HepG2 (cell line): ENCODE data around the gene ZC3H12A. TPM values are rescaled to one million over a fixed set of nuclear protein-coding genes. Genes with fewer than 3 reads are reported as not detected.

Experiments
- CEBPB ChIP-seq: IDR thresholded peaks from 2 replicates; pipeline ENCODE4 v1.6.1; 2011; ENCODE audit warnings: low read depth, low read length, improper control_type of control experiment, borderline replicate concordance
- DZIP1 ChIP-seq: sonication (generic); formaldehyde crosslinking; IDR thresholded peaks from 2 replicates; pipeline ENCODE4 v1.5.0; 2020; ENCODE audit warnings: mild to moderate bottlenecking, missing genetic modification reagents
- FOXP4 ChIP-seq: sonication (generic); formaldehyde crosslinking; IDR thresholded peaks from 2 replicates; pipeline ENCODE4 v1.4.0; 2020; ENCODE audit warnings: missing genetic modification reagents
- HIVEP1 ChIP-seq: sonication (generic); formaldehyde crosslinking; IDR thresholded peaks from 2 replicates; pipeline ENCODE4 v1.4.0; 2020; ENCODE audit warnings: mild to moderate bottlenecking, missing genetic modification reagents
- KLF12 ChIP-seq: sonication (generic); formaldehyde crosslinking; IDR thresholded peaks from 2 replicates; pipeline ENCODE4 v1.4.0; 2020; ENCODE audit warnings: missing genetic modification reagents, borderline replicate concordance
- MEIS2 ChIP-seq: sonication (generic); formaldehyde crosslinking; IDR thresholded peaks from 2 replicates; pipeline ENCODE4 v1.9.0; 2021; ENCODE audit warnings: mild to moderate bottlenecking, missing genetic modification reagents
- PAXIP1 ChIP-seq: sonication (generic); formaldehyde crosslinking; conservative IDR thresholded peaks from 2 replicates; pipeline ENCODE4 v1.4.0; 2020; ENCODE audit warnings: mild to moderate bottlenecking, missing genetic modification reagents, moderate library complexity
- SAFB2 ChIP-seq: sonication (generic); formaldehyde crosslinking; IDR thresholded peaks from 2 replicates; pipeline ENCODE4 v1.5.1; 2020; ENCODE audit warnings: missing genetic modification reagents, low read depth, mild to moderate bottlenecking, borderline replicate concordance
- TCF7 ChIP-seq: sonication (generic); IDR thresholded peaks from 2 replicates; pipeline ENCODE4 v1.6.1; 2016; ENCODE audit warnings: antibody characterized with exemption, low read depth
- THAP11 ChIP-seq: IDR thresholded peaks from 2 replicates; pipeline ENCODE4 v1.6.1; 2016; ENCODE audit warnings: missing biosample characterization, missing genetic modification reagents
- ZNF142 ChIP-seq: sonication (generic); formaldehyde crosslinking; IDR thresholded peaks from 2 replicates; pipeline ENCODE4 v1.4.0; 2020; ENCODE audit warnings: missing genetic modification reagents
- ZNF557 ChIP-seq: sonication (generic); formaldehyde crosslinking; IDR thresholded peaks from 2 replicates; pipeline ENCODE4 v1.4.0; 2020; ENCODE audit warnings: missing genetic modification reagents
- ZNF782 ChIP-seq: sonication (generic); formaldehyde crosslinking; IDR thresholded peaks from 2 replicates; pipeline ENCODE4 v1.4.0; 2020; ENCODE audit warnings: missing genetic modification reagents, mild to moderate bottlenecking, borderline replicate concordance
- ZSCAN9 ChIP-seq: IDR thresholded peaks from 2 replicates; pipeline ENCODE4 v1.6.1; 2016; ENCODE audit warnings: borderline replicate concordance
- polyA plus RNA-seq, 8 experiments: library from polyadenylated mRNA; depleted of rRNA in 3 of 8; stranded (reverse) in 7 of 8; unstranded in 1 of 8; fragments of >200 nt; fragmentation: Illumina TruSeq in 4 of 8; extraction: Trizol in 4 of 8; gene quantifications; 2 replicates each; pipeline versions ENCODE4 v1.2.1 to v1.2.3, GENCODE V29; 2011 to 2016; ENCODE audit warnings: low read depth in 4 of 8, missing spikeins in 1 of 8, mixed read lengths in 1 of 8; ENCODE audit not compliant: insufficient read depth in 1 of 8
- total RNA-seq, 5 experiments: library from RNA; depleted of rRNA; stranded (reverse); fragments of >200 nt; fragmentation: Illumina TruSeq; extraction: Trizol; gene quantifications; 2 replicates each; pipeline ENCODE4 v1.2.3, GENCODE V29; 2016; ENCODE audit warnings: low read depth in 1 of 5

The ZC3H12A gene
- total and polyA plus RNA-seq, 2 of the 13 experiments (the other 11 are each of a cell fraction or from before 2014, with no cell fraction given) = 6.8 to 13.3 TPM

GRCh38 chr1:37514350-37515184 is 40.2 kb downstream of the ZC3H12A start, which contains the start of gene MEAF6 (continued):
- TF ChIP-seq TCF7 = no peak
- TF ChIP-seq THAP11 (CRISPR knock-in tag) = peak; percentile 66; the same call in 1 of the 2 replicates
- no peak for TF ChIP-seq CEBPB
- TF ChIP-seq ZNF142 (CRISPR knock-in tag) = peak; percentile 93
- TF ChIP-seq MEIS2 (CRISPR knock-in tag) = peak; percentile 95
- TF ChIP-seq DZIP1 = no peak
- 0 out of 2 replicates have a peak, but pooled peaks have one; percentile 87 for TF ChIP-seq ZNF782 (CRISPR knock-in tag)
- TF ChIP-seq KLF12 (CRISPR knock-in tag) = peak; percentile 80; the same call in 1 of the 2 replicates
- peak; percentile 70 for TF ChIP-seq FOXP4 (CRISPR knock-in tag)
- TF ChIP-seq HIVEP1 = peak; percentile 83
- 0 out of 2 replicates have a peak, but pooled peaks have one; percentile 16 for TF ChIP-seq ZSCAN9 (CRISPR knock-in tag)
- TF ChIP-seq SAFB2 (CRISPR knock-in tag) = 0 out of 2 replicates have a peak, but pooled peaks have one; percentile 46
- no peak; the same call in none of the 2 replicates for TF ChIP-seq PAXIP1 (CRISPR knock-in tag)
- peak; percentile 96 for TF ChIP-seq ZNF557 (CRISPR knock-in tag)
